PC-9 (cell line): Measurements from ENCODE around the gene HOXA9. TPM values are rescaled to one million over a fixed set of nuclear protein-coding genes. Genes with fewer than 3 reads are reported as not detected.

Source experiments
- BruUV-seq: library from RNA; stranded (reverse); fragments of 400-500 nt; replicated peaks from 2 replicates; lab custom pipeline; 2021; lab: Mats Ljungman, UMichigan
- CTCF ChIA-PET: fragments of 300-600 bp; sonication (Branson Sonifier 250); formaldehyde crosslinking; loops from one replicate; lab custom pipeline; 2022; ENCODE audit warnings: antibody characterized with exemption; lab: Charles Lee
- POLR2A ChIA-PET: fragments of 300-600 bp; sonication (Branson Sonifier 250); formaldehyde crosslinking; loops from one replicate; lab custom pipeline; 2022; ENCODE audit warnings: antibody characterized with exemption; ENCODE audit not compliant: unreplicated experiment; lab: Charles Lee
- DNase-seq, 2 experiments: peaks; one replicate each; pipeline versions ENCODE4 v3.0.0 to v3.0.0-alpha.2; 2015 to 2022; ENCODE audit warnings: mixed read lengths in 1 of 2
- H2AFZ ChIP-seq: fragments of 200-600 bp; sonication (generic); 2 replicates; pipeline ENCODE4 v1.8.1; 2017; ENCODE audit warnings: antibody characterized with exemption
- H3F3A ChIP-seq: fragments of 200-600 bp; sonication (generic); 2 replicates; pipeline ENCODE4 v1.8.1; 2017; ENCODE audit warnings: antibody characterized with exemption, mild to moderate bottlenecking, low read depth; ENCODE audit not compliant: insufficient read depth
- H3K27ac ChIP-seq: fragments of 200-600 bp; sonication (generic); 2 replicates; pipeline ENCODE4 v1.6.1; 2016; ENCODE audit warnings: mixed run types
- H3K27me3 ChIP-seq: fragments of 200-600 bp; sonication (generic); 2 replicates; pipeline ENCODE4 v1.6.1; 2016; ENCODE audit warnings: low read depth, mixed run types; ENCODE audit not compliant: insufficient read depth
- H3K36me3 ChIP-seq: fragments of 200-600 bp; sonication (generic); 2 replicates; pipeline ENCODE4 v1.6.1; 2016; ENCODE audit warnings: low read depth, mixed run types
- H3K4me1 ChIP-seq: fragments of 200-600 bp; sonication (generic); replicated peaks from 2 replicates; pipeline ENCODE4 v1.6.1; 2016; ENCODE audit warnings: mixed run types; ENCODE audit not compliant: insufficient read depth
- H3K4me2 ChIP-seq: fragments of 200-600 bp; sonication (generic); 2 replicates; pipeline ENCODE4 v1.6.1; 2017; ENCODE audit warnings: mixed run types
- H3K4me3 ChIP-seq: fragments of 200-600 bp; sonication (generic); 2 replicates; pipeline ENCODE4 v1.6.1; 2016; ENCODE audit warnings: mixed run types
- H3K79me2 ChIP-seq: fragments of 200-600 bp; sonication (generic); 2 replicates; pipeline ENCODE4 v1.6.1; 2017; ENCODE audit warnings: low read depth, mixed run types
- H3K9me2 ChIP-seq: fragments of 200-600 bp; sonication (generic); 2 replicates; pipeline ENCODE4 v1.8.1; 2017; ENCODE audit warnings: mild to moderate bottlenecking; ENCODE audit not compliant: insufficient read depth
- H3K9me3 ChIP-seq: fragments of 200-600 bp; sonication (generic); 2 replicates; pipeline ENCODE4 v1.8.1; 2016; ENCODE audit warnings: low read depth; ENCODE audit not compliant: insufficient read depth
- H4K20me1 ChIP-seq: fragments of 200-600 bp; sonication (generic); 2 replicates; pipeline ENCODE4 v1.8.1; 2017; ENCODE audit not compliant: insufficient read depth
- EZH2 ChIP-seq: fragments of 200-600 bp; sonication (generic); IDR thresholded peaks from 2 replicates; pipeline ENCODE4 v1.8.0; 2017; ENCODE audit warnings: antibody characterized with exemption, low read depth
- intact Hi-C: fragments of 100-400 bp; cut with micrococcal nuclease; formaldehyde crosslinking; loops from one replicate; pipeline ENCODE4 v1.10.0; 2022; ENCODE audit not compliant: unreplicated experiment
- total RNA-seq: library from RNA; stranded (reverse); gene quantifications from 2 replicates; pipeline ENCODE4 v1.2.3, GENCODE V29; 2021
- TF ChIP-seq, protein P1 (sequence below): fragments of 200-600 bp; sonication (generic); conservative IDR thresholded peaks from 2 replicates; pipeline ENCODE4 v1.6.1; 2017; ENCODE audit warnings: mixed run types, antibody characterized with exemption, mild to moderate bottlenecking, moderate library complexity

HOXA9 gene
- total RNA-seq, 1 experiment from 2014 or later, result 2.5 TPM

DNA sequence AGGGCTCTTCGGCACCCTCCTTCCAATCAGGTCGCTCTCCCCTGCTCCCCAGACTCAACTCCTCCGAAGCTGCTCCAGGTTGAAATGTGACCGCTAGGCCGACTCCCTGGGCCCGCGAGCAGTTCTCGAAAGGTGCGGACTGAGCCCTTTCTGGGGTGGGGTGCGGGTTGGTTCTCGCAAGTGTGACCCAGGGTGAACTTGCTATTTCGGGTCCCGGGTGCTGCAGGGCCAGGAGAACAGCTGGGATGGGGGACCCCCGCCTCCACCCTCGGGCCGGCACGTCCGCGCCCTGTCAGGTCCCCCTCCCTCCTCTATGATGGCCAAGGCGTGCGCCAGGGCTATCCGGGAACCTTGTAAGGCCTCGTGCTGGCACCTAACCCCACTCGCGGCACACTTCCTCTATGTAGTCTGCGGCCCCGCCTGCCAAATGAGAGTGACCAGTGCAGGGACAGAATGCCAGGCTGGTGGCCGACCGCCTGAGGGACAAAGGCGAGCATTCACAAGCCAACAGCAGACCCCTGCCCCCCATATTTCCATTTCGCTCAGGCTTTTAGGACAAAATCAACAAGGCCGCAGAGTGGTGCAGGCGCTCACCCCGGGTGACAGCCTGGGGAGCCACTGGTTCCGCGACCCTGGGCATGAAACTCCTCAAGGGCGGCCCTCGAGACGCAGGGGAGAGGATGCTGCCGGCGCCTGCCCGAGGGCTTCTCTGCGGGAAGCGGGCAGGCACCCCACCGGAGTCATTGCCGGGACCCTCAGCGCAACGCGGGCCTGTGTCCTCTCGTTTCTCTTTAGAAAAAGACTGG is 48.3 kb upstream of the HOXA9 start:
- Histone ChIP-seq H3F3A (no peaks in the 10 kb centered on the region), H4K20me1 (no peaks in the 10 kb centered on the region), H3K79me2 (no peaks in the 10 kb centered on the region), H3K36me3 (no peaks in the 10 kb centered on the region), H3K9me2 (no peaks in the 10 kb centered on the region), H3K4me1 (no peaks in the 10 kb centered on the region), H3K9me3 (no peaks in the 10 kb centered on the region), H3K4me2 (no peak overlapping the region), H3K27ac (no peak overlapping the region), H3K4me3 (no peak overlapping the region), H2AFZ (peak overlapping the region; percentile 37; the same call in 1 of the 2 replicates), H3K27me3 (no peaks in the 10 kb centered on the region)
- ChIA-PET CTCF (no interaction called here), POLR2A (no interaction called here)
- no peak for DNase-seq
- intact Hi-C loops, result no loop called here
- no TSS peak for BruUV-seq
- no peak for TF ChIP-seq EZH2
- TF ChIP-seq, protein P1, sequence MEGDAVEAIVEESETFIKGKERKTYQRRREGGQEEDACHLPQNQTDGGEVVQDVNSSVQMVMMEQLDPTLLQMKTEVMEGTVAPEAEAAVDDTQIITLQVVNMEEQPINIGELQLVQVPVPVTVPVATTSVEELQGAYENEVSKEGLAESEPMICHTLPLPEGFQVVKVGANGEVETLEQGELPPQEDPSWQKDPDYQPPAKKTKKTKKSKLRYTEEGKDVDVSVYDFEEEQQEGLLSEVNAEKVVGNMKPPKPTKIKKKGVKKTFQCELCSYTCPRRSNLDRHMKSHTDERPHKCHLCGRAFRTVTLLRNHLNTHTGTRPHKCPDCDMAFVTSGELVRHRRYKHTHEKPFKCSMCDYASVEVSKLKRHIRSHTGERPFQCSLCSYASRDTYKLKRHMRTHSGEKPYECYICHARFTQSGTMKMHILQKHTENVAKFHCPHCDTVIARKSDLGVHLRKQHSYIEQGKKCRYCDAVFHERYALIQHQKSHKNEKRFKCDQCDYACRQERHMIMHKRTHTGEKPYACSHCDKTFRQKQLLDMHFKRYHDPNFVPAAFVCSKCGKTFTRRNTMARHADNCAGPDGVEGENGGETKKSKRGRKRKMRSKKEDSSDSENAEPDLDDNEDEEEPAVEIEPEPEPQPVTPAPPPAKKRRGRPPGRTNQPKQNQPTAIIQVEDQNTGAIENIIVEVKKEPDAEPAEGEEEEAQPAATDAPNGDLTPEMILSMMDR, result no peak

DNA sequence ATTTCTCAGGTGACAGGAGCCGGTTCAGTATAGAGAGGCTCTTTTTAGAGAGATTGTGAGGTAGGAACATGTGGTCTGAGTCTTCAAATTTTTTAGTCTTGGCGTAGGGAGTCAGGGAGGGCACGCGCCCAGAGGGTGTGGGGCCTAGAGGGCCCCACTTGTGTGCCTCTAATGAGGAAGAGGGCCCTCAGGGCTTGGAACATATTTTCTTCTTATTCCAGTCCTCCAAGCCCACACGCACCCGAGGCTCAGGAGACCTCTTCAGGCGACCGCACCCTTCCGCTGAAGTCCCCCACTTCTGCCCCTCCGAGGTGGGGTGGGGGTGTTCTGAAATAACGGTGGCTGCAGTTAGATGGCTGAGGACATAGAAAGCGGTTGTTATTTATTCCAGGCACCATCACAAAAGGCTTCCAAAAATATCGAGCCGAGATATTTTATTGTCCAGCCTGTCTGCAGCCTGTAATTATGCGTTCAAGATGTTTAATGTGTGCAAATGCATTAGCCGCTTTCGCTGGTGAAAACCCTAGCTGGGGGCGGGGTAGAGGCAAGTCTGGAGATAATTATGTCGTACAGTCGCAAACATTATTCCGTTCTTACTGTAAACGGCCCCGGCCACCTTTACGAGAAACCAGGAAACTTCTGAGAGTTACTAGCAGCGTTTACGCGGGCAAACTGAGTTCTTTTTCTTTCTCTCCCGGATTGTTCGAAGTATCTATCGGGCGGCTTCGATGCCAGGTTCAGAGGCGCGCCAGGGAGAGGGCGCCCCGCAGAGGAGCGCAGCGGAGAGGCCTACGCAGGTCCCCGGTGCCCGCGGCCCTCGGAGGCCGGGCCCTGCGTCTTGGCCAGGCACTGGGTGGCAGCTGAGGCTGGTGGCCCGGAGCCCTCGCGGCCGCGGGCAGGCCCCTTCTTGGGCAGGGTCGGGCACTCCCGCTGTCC is 47.4 kb upstream of the HOXA9 start:
- no peak overlapping the region for H3K27ac ChIP-seq
- H3K4me1 ChIP-seq, result no peaks in the 10 kb centered on the region
- H3K4me2 ChIP-seq, result no peak overlapping the region
- no peaks in the 10 kb centered on the region for H3K79me2 ChIP-seq
- H3K27me3 ChIP-seq, result no peaks in the 10 kb centered on the region
- H3F3A ChIP-seq, result no peaks in the 10 kb centered on the region
- H3K9me3 ChIP-seq, result no peaks in the 10 kb centered on the region
- intact Hi-C loops, result no loop called here
- ChIA-PET POLR2A (no interaction called here), CTCF (no interaction called here)
- BruUV-seq, result no TSS peak
- no peak overlapping the region for H2AFZ ChIP-seq
- H4K20me1 ChIP-seq, result no peaks in the 10 kb centered on the region
- no peak for TF ChIP-seq EZH2
- TF ChIP-seq, protein P1, result no peak
- H3K36me3 ChIP-seq, result no peaks in the 10 kb centered on the region
- no peak overlapping the region for H3K4me3 ChIP-seq
- DNase-seq, result no peak
- no peaks in the 10 kb centered on the region for H3K9me2 ChIP-seq

DNA sequence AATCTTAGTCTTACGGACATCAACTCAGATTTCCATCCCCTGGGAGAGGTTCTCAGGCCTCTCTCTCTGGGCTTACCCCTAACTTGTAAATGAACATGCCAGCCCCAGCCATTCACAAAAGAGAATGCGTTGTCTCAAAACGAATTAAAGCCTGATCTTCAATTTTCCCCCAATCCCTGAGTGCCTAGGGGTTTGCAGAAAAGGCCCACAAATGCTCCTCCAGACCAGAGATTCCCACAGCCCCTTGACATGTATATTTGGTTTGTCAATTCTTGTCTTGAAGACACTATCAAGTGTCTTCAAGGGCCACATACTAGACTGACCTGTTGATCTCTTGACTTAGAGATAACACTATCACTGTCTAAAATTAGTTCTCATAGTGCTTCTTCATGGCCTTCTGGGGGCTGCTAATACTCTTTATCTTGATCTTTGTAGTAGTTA is 46.4 kb upstream of the HOXA9 start:
- no peaks in the 10 kb centered on the region for H3K4me1 ChIP-seq
- ChIA-PET POLR2A (no interaction called here), CTCF (no interaction called here)
- BruUV-seq, result no TSS peak
- H3K36me3 ChIP-seq, result no peaks in the 10 kb centered on the region
- H3K79me2 ChIP-seq, result no peaks in the 10 kb centered on the region
- DNase-seq, result no peak
- H3K9me2 ChIP-seq, result no peaks in the 10 kb centered on the region
- no peak overlapping the region for H3K27ac ChIP-seq
- no peak overlapping the region for H2AFZ ChIP-seq
- intact Hi-C loops, result no loop called here
- no peaks in the 10 kb centered on the region for H3K27me3 ChIP-seq
- no peaks in the 10 kb centered on the region for H3K9me3 ChIP-seq
- H3K4me2 ChIP-seq, result no peak overlapping the region
- no peaks in the 10 kb centered on the region for H4K20me1 ChIP-seq
- H3F3A ChIP-seq, result no peaks in the 10 kb centered on the region
- TF ChIP-seq EZH2, result no peak
- TF ChIP-seq, protein P1, result no peak
- H3K4me3 ChIP-seq, result no peak overlapping the region
